Body of pancreas (tissue), 4 donors: Measurements from ENCODE around the gene CCDC33.

Source experiments
- CTCF ChIP-seq, 7 experiments: fragments of 450-650 bp in 4 of 7; fragments of 200-600 bp in 3 of 7; sonication (generic) in 3 of 7; IDR thresholded peaks; one replicate each; pipeline ENCODE4 v1.5.1; 2016 to 2019; ENCODE audit warnings: antibody characterized with exemption in 7 of 7
- POLR2A ChIP-seq, 3 donors: fragments of 450-650 bp; IDR thresholded peaks; one replicate each; pipeline ENCODE4 v1.6.1; 2016; ENCODE audit warnings: antibody characterized with exemption in 3 of 3, mild to moderate bottlenecking in 2 of 3

DNA sequence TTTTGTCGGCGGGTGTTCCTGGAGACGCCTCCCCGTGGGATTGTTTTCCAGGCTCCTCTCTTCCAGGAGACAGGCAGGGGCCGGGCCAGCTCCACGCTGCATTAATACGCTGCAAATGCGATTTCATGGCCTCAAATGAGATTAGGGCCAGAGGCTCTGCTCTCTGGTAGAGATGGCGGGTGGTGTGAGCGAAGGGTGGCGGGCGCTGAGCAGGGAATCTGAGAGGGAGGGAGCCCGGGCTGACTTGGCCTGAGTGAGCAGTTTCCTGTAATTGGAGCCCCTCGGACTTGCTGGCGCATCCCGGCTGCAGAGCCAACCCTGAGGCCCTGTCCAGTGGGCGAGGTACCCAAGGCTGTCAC lies 7.4 kb upstream of the CCDC33 start:
- no peak for TF ChIP-seq CTCF (IDR thresholded peaks at IDR 0.05)
- TF ChIP-seq POLR2A (IDR thresholded peaks at IDR 0.05), result no peak
